Endometrial microvascular endothelial cells (primary cell): Measurements from ENCODE around the gene RGS3. TPM values are rescaled to one million over a fixed set of nuclear protein-coding genes. Genes with fewer than 3 reads are reported as not detected.

Experiments
- in situ Hi-C: cut with HindIII; loops from 2 replicates; pipeline ENCODE4 v1.10.0; 2017; ENCODE audit warnings: low sequenced_read_pairs, low pct_unique_long_range_greater_than_20kb; ENCODE audit errors: inconsistent ontology term
- total RNA-seq: library from RNA; depleted of rRNA; stranded (reverse); fragments of >200 nt; gene quantifications from one replicate; pipeline ENCODE4 v1.2.3, GENCODE V29; 2015; ENCODE audit errors: inconsistent ontology term

Gene RGS3
- total RNA-seq, 1 donor from 2014 or later = 106 TPM

- in situ Hi-C loops = no loop called here
Observed at GRCh38 chr9:113588242-113588810, 124.8 kb downstream of the RGS3 start.

GRCh38 chr9:113588936-113589335, 125.4 kb downstream of the RGS3 start:
- in situ Hi-C loops = no loop called here

DNA sequence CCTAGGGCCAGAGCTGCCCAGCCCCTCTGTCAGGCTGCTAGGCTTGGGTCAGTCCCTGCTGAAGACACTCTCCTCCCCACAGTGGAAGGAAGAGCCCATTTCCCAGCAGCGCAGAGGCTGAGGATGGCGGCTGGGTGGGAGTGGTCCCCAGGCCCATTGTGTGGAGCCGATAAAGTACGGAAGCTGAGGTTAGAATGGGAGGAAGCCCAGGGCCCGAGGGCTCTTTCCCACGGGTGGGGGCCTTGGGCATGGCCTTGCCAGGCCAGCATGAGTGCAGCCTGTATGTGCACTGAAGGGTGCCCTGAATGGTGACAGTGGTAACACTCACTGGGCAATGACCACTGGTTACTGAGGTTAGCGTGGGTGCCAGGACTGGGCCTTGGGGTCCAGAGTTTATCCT, 125.9 kb downstream of the RGS3 start:
- in situ Hi-C loops = no loop called here

DNA sequence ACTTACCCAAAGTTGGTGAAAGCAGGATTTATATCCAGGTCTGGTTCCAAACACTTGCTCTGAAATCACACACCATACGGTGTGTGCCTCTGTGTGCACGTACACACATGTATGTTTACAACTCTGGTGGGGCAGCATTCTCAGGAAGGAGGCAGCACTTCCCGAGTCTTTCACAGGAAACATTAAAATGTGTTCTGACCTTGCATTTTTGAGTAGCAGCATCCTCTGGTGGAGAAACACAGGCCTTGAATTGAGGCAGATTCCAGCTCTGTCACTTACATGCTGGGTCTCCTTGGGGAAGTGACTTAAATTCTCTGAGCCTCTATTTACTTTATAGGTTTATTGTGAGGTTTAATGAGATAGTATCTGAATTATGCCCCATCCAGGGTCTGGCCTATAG, 126.4 kb downstream of the RGS3 start:
- in situ Hi-C loops = no loop called here

- in situ Hi-C loops = no loop called here
Observed at GRCh38 chr9:113590389-113590788, 126.9 kb downstream of the RGS3 start.

DNA sequence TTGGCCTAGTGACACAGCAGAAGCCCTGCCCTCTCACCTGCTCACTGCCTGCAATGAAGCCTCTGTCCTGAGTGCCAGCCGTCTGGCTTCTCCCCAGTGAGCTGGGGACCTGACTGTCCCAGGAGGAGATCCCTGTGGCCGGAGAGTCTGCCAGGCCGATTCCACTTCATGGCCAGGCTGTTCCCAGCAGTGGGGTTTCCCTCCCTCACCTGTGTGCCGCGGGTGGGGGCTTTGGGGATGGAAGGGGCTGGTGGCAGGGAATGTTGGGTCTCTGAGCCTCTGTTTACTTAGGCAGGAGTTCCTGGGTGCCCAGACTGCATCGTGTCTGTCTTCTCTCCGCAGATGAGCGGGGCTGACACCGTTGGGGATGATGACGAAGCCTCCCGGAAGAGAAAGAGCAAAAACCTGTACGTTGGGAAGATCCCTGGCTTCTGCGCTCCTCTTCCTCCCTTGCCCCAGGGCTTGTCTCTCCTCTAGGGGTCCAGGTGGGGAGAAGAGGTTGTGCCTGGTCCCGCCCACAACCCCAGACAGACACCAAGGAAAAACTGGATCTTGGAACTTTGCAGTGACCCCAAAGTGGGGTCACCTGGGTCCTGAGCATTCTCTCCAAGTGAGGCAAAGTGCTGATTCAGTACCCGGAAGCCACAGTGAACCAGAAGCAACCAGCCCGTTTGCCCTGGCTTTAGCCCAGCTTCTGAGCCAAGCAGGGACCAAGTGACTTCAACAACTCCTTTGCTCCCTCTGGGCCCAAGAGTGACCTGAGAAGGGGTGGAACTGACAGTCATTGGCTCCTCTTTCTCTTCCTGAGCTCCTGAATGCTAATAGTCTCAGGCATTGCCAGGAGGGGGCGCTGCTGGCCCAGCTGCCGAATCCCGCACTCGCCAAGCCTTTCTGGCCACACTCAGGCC, 127.7 kb downstream of the RGS3 start:
- in situ Hi-C loops = no loop called here

- in situ Hi-C loops = no loop called here
Observed at GRCh38 chr9:113591899-113592625, 128.5 kb downstream of the RGS3 start.

- in situ Hi-C loops = no loop called here
Observed at GRCh38 chr9:113592876-113593575, 129.5 kb downstream of the RGS3 start.

DNA sequence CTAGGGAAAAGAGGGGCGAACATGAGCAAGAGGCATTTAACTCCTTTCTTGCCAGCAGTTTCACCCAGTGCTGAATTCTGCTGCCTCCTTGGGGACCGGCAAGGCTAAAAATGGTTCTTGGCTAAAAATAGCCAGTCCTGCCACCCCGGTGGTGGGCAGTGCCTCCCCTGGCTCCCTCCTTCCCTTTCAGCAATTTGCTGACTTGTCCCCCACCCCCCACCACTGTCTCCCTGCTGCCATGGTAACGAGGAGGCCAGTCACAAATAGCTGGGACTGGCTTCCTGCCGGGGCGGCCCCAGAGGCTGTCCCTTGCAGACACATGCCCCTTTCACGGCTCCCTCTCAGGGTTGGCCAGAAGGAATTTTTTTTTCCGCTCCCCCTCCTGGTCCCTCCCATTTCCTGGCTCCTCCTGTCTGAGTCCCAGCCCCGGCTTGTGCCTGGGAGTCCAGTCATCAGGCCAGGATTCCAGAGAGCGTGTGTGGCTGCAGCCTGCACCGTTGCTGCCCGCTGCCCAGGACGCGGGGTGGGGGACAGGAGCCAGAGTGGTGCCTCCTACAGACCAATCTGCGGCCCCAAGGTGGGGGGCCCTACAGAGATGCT, 130.3 kb downstream of the RGS3 start:
- in situ Hi-C loops = no loop called here

DNA sequence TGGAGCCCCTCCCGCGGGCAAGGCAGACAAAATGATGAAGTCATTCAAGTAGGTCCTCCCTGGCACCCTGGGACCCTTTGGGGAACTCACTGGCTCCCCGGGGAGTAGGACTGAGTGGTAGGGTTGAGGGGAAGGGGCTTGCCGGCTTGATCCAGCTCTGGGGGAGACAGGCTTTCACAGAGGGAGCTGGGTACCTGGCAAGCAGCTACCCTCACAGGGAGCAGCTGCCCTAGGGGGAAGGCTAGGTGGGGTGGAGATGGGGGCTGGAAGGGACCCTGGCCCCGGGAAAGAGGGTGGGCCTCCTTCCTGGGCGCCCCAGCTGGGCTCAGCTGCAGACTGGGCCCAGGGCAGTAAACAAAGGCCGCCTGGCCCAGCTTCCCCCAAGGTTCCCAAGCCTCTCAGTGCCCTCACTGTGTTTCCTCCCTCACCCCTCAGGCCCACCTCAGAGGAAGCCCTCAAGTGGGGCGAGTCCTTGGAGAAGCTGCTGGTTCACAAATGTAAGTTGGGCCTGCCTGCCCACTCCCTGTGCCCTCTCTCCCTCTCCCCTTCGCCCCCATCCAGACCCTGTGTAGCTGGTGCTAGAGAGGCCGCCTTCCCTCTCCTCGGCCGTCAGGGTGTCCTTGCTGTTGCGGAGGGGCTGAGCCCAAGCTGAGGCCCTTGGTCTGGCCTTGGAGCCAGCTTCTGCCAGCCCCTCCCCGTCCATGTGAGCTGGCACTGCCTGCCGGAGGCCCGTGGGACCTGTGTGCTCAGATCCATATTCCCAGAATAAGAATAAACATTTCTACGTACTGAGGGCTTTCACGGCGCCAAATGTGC, 131.2 kb downstream of the RGS3 start:
- in situ Hi-C loops = no loop called here

DNA sequence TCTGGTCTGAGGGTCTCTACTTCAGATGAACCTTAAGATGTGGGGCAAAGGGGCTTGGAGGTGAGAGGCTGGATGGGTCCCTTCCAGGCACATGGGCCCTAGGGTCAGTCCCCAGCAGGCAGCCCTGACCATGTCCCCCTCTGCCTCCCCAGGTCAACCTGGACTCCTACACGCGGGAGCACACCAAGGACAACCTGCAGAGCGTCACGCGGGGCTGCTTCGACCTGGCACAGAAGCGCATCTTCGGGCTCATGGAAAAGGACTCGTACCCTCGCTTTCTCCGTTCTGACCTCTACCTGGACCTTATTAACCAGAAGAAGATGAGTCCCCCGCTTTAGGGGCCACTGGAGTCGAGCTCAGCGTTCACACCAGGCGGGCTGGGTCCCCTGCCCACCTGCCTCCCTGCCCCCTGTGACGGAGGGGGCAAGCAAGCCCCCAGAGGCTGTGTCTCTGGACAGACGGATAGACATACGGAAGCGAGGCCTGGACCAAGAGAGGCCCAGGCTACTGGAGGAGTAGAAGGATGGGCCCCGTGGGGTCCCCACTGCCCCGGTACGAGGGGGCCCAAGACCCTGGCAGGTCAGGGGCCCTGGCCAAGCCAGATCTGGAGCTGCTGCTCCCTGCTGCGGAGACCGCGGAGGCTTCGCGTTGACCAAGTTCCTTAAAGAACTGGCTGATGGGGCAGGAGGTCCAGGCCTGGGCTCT, 133.2 kb downstream of the RGS3 start:
- in situ Hi-C loops = no loop called here

DNA sequence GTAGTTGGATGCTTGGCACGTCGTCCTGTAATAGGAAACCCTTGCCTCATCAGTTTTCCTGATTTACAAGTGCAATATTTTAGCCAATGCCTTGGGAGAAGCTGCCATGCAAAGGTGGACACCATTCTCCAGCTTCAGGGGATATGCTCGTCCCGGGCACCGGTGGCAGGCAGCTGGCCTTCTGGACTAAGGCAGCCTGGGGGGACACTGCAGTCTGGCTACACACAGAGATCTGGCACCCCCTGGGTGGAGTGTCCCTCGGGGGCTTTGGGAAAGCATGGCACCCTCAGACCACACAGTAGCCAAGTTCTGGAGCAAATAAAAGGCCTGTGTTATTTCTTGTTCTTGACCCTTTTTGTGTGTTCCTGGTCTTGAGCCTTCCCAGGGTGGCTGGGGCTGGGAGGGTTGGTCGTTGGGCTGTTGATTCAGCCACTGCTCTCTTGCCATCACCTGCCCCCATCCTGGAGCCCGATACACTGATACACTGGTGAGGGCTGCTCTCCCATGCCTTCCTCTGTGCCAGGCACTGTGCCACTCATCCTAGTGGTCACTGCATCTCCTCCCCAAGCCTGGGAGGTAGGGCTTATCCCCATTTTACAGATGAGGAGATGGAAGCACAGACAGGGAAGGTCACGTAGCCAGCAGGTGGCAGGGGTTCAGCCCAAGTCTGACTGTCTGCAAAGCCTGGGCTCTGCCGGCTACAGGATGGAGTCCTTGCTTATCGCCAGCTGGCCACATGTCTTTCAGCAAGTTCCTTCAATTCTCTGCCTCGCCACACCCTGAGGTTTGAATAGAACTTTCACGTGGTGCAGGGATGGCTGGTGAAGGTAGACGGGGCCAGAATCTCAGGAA, 134.1 kb downstream of the RGS3 start:
- in situ Hi-C loops = no loop called here

DNA sequence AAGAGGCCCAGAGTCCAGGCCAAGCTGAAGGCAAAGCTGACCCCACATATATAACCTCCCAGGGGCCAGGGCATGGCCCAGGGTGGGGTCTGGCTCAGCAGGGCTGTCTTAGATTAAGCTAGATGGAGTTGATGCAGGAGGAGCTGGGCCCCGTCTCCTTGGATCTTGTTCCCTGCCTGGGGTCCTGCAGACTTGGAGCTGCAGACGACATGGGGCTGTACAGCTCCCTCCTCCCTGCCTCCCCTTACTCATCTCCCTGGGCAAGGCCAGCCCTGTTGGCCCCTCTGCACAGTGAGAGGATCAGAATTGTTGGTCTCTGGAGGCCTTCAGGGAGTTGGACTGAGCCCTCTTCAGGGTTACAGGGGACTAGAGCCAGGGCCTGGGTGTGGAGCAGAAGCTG, 134.9 kb downstream of the RGS3 start:
- in situ Hi-C loops = no loop called here

DNA sequence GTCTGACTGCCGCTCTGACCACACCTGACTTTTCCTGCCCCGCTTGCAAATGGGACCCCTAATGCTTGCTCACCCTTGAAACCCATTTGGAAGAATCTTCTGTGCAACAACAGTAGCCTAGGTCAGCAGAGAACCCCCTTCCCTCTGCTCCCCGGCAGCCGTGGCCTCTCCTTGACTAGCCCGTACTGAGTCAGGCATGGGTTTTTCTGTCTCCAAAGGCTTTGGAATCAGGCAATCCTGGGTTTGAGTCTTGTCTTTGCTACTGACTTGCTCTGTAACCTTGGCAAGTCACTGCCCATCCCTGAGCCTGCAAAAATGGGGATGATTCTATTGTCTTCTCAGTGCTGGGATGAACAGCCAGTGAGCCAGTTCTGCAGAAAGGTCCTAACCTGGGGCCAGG, 135.4 kb downstream of the RGS3 start:
- in situ Hi-C loops = no loop called here

- in situ Hi-C loops = no loop called here
Observed at GRCh38 chr9:113599646-113600022, 136.1 kb downstream of the RGS3 start.

DNA sequence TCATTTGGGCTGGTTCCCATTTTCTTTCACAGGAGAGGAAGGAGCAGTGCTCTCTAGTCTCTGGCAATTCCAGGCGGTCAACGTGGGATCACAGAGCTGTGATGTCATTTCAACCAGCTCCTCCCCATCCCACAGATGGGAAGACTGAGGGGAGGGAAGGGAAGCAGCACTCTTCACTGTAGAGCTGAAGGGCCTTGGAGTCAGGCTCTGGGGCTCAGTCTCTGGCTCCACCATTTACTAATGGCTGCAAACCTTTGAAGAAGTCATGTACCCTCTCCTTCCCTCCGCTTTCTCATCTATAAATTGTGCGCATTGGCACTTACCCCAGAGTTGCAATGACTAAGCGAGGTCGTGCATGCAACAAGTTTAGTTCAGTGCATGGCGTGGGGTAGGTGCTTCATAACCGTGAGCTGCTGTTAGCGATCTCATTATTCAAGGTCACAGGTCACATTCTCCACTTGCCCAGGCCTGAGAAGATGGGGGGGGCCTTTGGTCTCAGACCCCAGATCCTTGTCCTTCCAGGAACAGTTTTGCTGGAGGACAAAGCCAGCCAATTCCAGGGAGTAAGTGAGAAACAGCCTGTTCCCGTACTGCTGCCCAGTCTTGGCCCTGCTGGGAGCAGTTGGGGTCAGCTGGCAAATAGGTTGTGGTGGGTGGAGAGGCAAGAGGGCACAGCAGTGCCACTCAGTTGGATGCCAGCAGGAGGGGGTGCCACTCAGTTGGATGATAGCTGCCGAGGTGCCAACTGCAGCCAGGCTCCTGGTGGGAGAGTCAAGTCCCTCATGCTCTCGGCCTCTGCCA, 136.7 kb downstream of the RGS3 start:
- in situ Hi-C loops = no loop called here
